Central memory CD8-positive, alpha-beta T cell (primary cell): ENCODE results near the gene PLAU.
"Not testable (repeated sequence)": the region's sequence is repeated elsewhere in the genome, so short reads cannot be mapped to it uniquely, and the experiment has no call there.

Experiments
- ATAC-seq: fragments of 150-1000 bp; cut with Tn5 transposase; replicated peaks from 2 replicates; pipeline ENCODE4 v1.10.0; 2022; ENCODE audit warnings: mild to moderate bottlenecking, moderate FRiP score, moderate number of reproducible peaks; ENCODE audit not compliant: poor library complexity, severe bottlenecking; ENCODE audit errors: extremely low read depth
- DNase-seq, 2 donors: peaks; one replicate each; pipeline ENCODE4 v3.0.0; 2021; ENCODE audit warnings: low spot score in 2 of 2
- H3K27ac Mint-ChIP-seq: one replicate; pipeline ENCODE4 v1.8.0; 2022; ENCODE audit warnings: low read depth, mild to moderate bottlenecking, moderate library complexity, mixed read lengths
- H3K27me3 Mint-ChIP-seq: one replicate; pipeline ENCODE4 v1.8.0; 2022; ENCODE audit warnings: mixed read lengths
- H3K36me3 Mint-ChIP-seq: one replicate; pipeline ENCODE4 v1.8.0; 2022; ENCODE audit warnings: mild to moderate bottlenecking, moderate library complexity, mixed read lengths; ENCODE audit not compliant: insufficient read depth
- H3K4me1 Mint-ChIP-seq: one replicate; pipeline ENCODE4 v1.8.0; 2022; ENCODE audit warnings: mixed read lengths
- H3K4me3 Mint-ChIP-seq: one replicate; pipeline ENCODE4 v1.8.0; 2022; ENCODE audit warnings: mild to moderate bottlenecking, moderate library complexity, mixed read lengths
- H3K9me3 Mint-ChIP-seq: one replicate; pipeline ENCODE4 v1.8.0; 2022; ENCODE audit warnings: mixed read lengths

Gene PLAU

DNA sequence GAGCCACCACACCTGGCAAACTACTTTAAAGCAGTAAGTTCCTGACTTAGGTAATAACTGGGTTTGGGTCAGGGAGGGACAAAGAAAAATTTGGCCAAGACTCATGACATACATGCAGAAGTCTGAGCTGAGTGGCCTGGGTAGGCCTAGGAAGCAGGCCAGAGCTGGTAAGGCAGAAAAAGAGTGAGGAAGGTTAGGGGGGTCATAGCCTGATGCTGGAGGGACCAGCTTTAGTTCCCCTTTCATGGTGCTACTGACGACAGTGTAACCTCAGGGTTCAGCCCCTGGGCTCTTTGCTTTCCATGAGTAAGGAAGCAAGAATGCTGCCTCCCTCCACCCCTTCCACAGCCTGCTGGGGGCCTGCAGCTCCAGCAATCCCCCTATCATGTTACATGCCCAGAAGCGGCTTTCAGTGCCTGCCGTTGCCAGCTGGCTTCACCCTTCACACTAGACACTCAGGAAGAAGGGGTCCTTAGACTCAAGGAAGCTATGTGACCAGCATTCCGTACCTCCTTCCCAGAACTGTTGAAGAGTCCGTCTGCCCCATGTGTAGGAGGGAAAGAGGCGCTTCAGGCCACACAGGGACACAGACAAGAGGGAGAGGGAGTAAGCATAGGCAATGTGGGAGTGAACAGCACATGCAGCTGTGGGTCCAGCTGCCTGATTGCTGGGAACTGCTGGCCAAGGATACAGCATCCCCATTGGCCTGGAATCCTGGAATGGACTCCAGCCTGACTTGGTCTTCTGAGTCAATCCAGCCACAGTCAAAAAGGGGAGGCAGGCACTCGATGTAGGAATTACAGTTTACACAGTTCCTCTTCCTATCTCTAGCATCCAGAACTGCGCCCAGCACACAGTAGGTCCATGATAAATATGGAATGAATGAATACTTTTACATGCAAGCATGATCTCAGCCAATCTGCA lies 4.1 kb upstream of the PLAU start:
- ATAC-seq (no peak), DNase-seq (no peak)
- Mint-ChIP-seq H3K4me1 (peaks cover 25% of the 10 kb centered on the region), H3K27ac (no peak overlapping the region), H3K4me3 (no peak overlapping the region), H3K36me3 (peaks cover 2% of the 10 kb centered on the region), H3K9me3 (no peaks in the 10 kb centered on the region), H3K27me3 (peaks cover 31% of the 10 kb centered on the region)

- Mint-ChIP-seq H3K4me1 (peaks cover 27% of the 10 kb centered on the region), H3K27me3 (peaks cover 38% of the 10 kb centered on the region), H3K9me3 (no peaks in the 10 kb centered on the region), H3K27ac (no peak overlapping the region), H3K4me3 (peak overlapping the region; percentile 31), H3K36me3 (peaks cover 2% of the 10 kb centered on the region)
- no peak for ATAC-seq
- DNase-seq = no peak
Observed at GRCh38 chr10:73907841-73908517, 3.0 kb upstream of the PLAU start.

GRCh38 chr10:73908853-73909539 lies 1.9 kb upstream of the PLAU start:
- Mint-ChIP-seq H3K27me3 (peaks cover 48% of the 10 kb centered on the region), H3K27ac (no peak overlapping the region), H3K4me3 (peak overlapping the region; percentile 31), H3K9me3 (no peaks in the 10 kb centered on the region), H3K4me1 (peaks cover 27% of the 10 kb centered on the region), H3K36me3 (peaks cover 2% of the 10 kb centered on the region)
- peak; percentile 53 for ATAC-seq
- DNase-seq = no peak

DNA sequence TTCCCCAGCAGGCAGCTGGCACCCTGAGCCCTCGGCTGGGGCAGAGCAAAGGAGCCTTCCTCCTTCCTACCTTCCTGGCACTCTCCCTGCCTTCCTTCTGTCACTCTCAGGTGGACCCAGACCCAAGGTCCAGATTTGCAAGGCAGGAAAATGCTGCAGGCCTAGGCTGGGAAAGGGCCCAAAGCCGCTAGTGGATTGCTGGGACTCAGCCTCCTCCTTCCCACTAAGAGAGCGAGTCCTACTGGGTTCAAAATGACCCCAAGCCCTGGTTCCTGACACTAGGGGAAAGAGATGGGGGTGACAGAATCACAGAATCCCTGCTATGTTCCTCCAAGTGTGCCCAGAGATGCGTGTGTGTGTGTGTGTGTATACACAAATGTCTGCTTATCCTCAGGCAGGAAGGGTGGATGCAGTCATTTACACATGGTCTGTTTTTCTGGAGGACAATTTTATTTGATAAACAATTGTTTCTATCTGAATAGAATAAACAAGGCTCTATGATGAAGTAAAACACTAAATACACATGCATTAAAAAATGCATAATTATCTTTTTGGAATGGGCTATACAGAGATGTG lies 1.3 kb upstream of the PLAU start:
- Mint-ChIP-seq H3K4me1 (peaks cover 27% of the 10 kb centered on the region), H3K27ac (no peak overlapping the region), H3K4me3 (no peak overlapping the region), H3K36me3 (peaks cover 2% of the 10 kb centered on the region), H3K9me3 (no peaks in the 10 kb centered on the region), H3K27me3 (peaks cover 49% of the 10 kb centered on the region)
- no peak for ATAC-seq
- DNase-seq = no peak

DNA sequence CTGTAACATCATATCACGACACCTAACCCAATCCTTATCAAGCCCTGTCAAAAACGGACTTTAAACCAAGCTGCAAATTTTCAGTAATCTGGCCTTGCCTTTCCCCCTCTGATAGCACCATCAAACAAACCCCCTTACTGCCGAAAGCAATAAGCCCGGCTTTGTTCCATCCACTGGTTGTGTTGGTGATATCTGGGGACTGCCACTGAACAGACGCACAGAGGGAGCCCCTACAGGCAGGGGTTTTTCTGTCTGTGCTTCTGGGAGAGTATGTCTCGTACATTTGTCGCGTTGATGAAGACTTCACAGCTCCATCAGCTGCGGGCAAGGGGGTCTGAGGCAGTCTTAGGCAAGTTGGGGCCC lies 550 bp upstream of the PLAU start:
- peak overlapping the region; percentile 88 for H3K4me3 Mint-ChIP-seq
- H3K4me1 Mint-ChIP-seq = peaks cover 27% of the 10 kb centered on the region
- H3K9me3 Mint-ChIP-seq = no peaks in the 10 kb centered on the region
- H3K27me3 Mint-ChIP-seq = peaks cover 43% of the 10 kb centered on the region
- DNase-seq (no peak), ATAC-seq (no peak)
- peaks cover 2% of the 10 kb centered on the region for H3K36me3 Mint-ChIP-seq
- no peak overlapping the region for H3K27ac Mint-ChIP-seq

DNA sequence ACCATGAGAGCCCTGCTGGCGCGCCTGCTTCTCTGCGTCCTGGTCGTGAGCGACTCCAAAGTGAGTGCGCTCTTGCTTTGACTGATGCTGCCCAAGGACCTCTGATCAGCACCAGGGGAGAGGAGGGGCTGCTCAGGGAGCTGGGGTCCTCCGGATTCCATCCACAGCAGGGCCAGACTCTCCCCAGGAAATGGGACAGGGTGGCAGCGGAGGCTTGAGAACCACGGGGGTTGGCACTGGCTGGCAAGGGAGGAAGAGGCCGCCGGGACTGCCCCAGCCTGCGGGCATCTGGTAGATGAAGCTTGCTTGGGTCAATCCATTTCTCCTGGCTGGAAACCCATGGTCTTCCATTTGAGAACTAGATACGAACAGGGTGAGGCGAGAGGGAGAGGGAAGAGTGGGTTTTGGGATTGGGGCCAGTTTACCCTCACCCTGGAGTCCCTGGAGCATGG lies 647 bp downstream of the PLAU start:
- no peaks in the 10 kb centered on the region for H3K9me3 Mint-ChIP-seq
- peak overlapping the region; percentile 87 for H3K27ac Mint-ChIP-seq
- ATAC-seq (no peak), DNase-seq (no peak)
- peak overlapping the region; percentile 88 for H3K4me3 Mint-ChIP-seq
- H3K4me1 Mint-ChIP-seq = peaks cover 27% of the 10 kb centered on the region
- peaks cover 2% of the 10 kb centered on the region for H3K36me3 Mint-ChIP-seq
- H3K27me3 Mint-ChIP-seq = peaks cover 38% of the 10 kb centered on the region

GRCh38 chr10:73914036-73914435 lies 3.1 kb downstream of the PLAU start:
- no peak for ATAC-seq
- H3K27me3 Mint-ChIP-seq = peaks cover 38% of the 10 kb centered on the region
- H3K27ac Mint-ChIP-seq = no peak overlapping the region
- H3K4me1 Mint-ChIP-seq = peaks cover 22% of the 10 kb centered on the region
- H3K9me3 Mint-ChIP-seq = no peaks in the 10 kb centered on the region
- H3K36me3 Mint-ChIP-seq = no peaks in the 10 kb centered on the region
- no peak for DNase-seq
- no peak overlapping the region for H3K4me3 Mint-ChIP-seq

- Mint-ChIP-seq H3K4me3 (no peak overlapping the region), H3K27ac (no peak overlapping the region), H3K9me3 (no peaks in the 10 kb centered on the region), H3K4me1 (peaks cover 20% of the 10 kb centered on the region), H3K27me3 (peaks cover 31% of the 10 kb centered on the region), H3K36me3 (no peaks in the 10 kb centered on the region)
- ATAC-seq (no peak), DNase-seq (no peak)
Observed at GRCh38 chr10:73915206-73915851, 4.4 kb downstream of the PLAU start.

GRCh38 chr10:73916761-73917470 lies 6.0 kb downstream of the PLAU start:
- no peak for DNase-seq
- H3K4me1 Mint-ChIP-seq = peaks cover 12% of the 10 kb centered on the region
- H3K27ac Mint-ChIP-seq = no peak overlapping the region
- H3K27me3 Mint-ChIP-seq = peaks cover 17% of the 10 kb centered on the region
- H3K4me3 Mint-ChIP-seq = no peak overlapping the region
- ATAC-seq = no peak
- no peaks in the 10 kb centered on the region for H3K9me3 Mint-ChIP-seq
- H3K36me3 Mint-ChIP-seq = no peaks in the 10 kb centered on the region

DNA sequence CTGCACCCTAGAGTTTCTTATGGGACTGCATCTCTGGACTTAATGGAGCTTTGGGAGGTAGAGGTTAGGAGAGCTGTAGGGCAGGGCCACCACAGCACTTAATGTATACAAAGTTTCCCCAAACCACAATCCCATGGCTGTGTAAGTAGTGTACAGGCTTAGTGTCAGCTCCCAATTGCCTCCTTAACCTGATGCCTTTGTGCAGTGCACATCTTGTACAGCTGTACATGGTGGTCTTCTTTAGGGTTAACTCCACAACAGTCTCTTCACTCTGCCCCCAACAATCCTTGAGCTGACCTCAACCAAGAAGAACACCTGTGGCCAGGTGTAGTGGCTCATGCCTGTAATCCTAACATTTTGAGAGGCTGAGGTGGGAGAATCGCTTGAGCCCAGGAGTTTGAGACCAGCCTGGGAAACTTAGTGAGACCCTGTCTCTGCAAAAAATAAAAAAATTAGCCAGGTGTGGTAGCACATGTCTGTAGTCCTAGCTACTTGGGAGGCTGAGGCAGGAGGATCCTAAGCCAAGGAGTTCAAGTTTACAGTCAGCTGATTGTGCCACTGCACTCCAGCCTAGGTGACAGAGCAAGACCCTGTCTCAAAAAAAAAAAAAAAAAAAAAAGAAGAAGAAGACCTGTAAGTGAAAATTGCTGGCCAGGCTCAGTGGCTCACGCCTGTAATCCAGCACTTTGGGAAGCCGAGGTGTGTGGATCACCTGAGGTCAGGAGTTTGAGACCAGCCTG lies 6.8 kb downstream of the PLAU start:
- H3K27ac Mint-ChIP-seq = no peak overlapping the region
- no peak for ATAC-seq

GRCh38 chr10:73919481-73919880 lies 8.5 kb downstream of the PLAU start:
- H3K27me3 Mint-ChIP-seq, H3K36me3 Mint-ChIP-seq: not testable (repeated sequence)

More for the DNA sequence above, 6.8 kb downstream of the PLAU start:
- Mint-ChIP-seq H3K36me3 (peaks cover 2% of the 10 kb centered on the region), H3K4me3 (no peak overlapping the region), H3K27me3 (peaks cover 14% of the 10 kb centered on the region), H3K4me1 (peaks cover 19% of the 10 kb centered on the region), H3K9me3 (no peaks in the 10 kb centered on the region)
- no peak for DNase-seq

More at GRCh38 chr10:73919481-73919880, 8.5 kb downstream of the PLAU start:
- not testable (repeated sequence) for DNase-seq, ATAC-seq, H3K4me3 Mint-ChIP-seq, H3K9me3 Mint-ChIP-seq, H3K27ac Mint-ChIP-seq
- H3K4me1 Mint-ChIP-seq = peaks cover 22% of the 10 kb centered on the region
